ENCODE data around the gene SMG5. TPM values are rescaled to one million over a fixed set of nuclear protein-coding genes. Genes with fewer than 3 reads are reported as not detected.

Gene SMG5
- total and polyA plus RNA-seq, 2 experiments from 2014 or later = 54.9 to 65.9 TPM

DNA sequence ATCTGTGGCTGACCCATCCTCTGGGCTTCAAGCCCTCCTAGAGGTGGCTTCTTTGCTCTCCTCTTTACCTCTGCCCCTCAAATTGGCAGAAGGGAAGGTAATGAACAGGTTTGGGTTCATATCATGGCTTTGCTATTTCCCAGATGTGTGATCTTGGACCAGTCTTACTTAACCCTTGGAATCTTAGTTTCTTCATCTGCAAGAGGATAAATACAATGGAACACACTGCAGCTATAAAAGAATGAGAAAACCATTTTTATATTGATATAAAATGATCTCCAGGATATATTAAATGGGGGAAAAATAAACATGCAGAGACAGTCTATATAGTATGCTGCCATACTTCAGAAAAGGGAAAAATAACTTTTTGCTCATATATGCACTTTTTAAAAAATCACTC lies 7.2 kb upstream of the SMG5 start:
- Histone ChIP-seq H3K9me3 (ENCODE audit: low read depth) (no peaks in the 10 kb centered on the region), H3K4me1 (ENCODE audit: insufficient read depth) (peaks cover 23% of the 10 kb centered on the region), H4K20me1 (ENCODE audit: insufficient read depth, poor library complexity, severe bottlenecking) (no peaks in the 10 kb centered on the region), H3K4me3 (no peak overlapping the region), H3K27me3 (no peaks in the 10 kb centered on the region), H3K27ac (no peak overlapping the region), H3K36me3 (replicated peaks; ENCODE audit: insufficient read depth, low read depth) (no peaks in the 10 kb centered on the region), H2AFZ (no peak overlapping the region), H3K9me2 (replicated peaks; ENCODE audit: insufficient read depth) (no peaks in the 10 kb centered on the region), H3K4me2 (no peak overlapping the region), H3K79me2 (peaks cover 26% of the 10 kb centered on the region)
- TF ChIP-seq, protein P1, sequence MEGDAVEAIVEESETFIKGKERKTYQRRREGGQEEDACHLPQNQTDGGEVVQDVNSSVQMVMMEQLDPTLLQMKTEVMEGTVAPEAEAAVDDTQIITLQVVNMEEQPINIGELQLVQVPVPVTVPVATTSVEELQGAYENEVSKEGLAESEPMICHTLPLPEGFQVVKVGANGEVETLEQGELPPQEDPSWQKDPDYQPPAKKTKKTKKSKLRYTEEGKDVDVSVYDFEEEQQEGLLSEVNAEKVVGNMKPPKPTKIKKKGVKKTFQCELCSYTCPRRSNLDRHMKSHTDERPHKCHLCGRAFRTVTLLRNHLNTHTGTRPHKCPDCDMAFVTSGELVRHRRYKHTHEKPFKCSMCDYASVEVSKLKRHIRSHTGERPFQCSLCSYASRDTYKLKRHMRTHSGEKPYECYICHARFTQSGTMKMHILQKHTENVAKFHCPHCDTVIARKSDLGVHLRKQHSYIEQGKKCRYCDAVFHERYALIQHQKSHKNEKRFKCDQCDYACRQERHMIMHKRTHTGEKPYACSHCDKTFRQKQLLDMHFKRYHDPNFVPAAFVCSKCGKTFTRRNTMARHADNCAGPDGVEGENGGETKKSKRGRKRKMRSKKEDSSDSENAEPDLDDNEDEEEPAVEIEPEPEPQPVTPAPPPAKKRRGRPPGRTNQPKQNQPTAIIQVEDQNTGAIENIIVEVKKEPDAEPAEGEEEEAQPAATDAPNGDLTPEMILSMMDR (IDR thresholded peaks at IDR 0.05; ENCODE audit: poor library complexity) = no peak
- TF ChIP-seq EZH2 (IDR thresholded peaks at IDR 0.05; ENCODE audit: borderline replicate concordance) (no peak), EZH2phosphoT487 (IDR thresholded peaks at IDR 0.05; ENCODE audit: low read depth, severe bottlenecking, unreplicated experiment) (no peak)
- DNase-seq (ENCODE audit: low spot score) = no peak

DNA sequence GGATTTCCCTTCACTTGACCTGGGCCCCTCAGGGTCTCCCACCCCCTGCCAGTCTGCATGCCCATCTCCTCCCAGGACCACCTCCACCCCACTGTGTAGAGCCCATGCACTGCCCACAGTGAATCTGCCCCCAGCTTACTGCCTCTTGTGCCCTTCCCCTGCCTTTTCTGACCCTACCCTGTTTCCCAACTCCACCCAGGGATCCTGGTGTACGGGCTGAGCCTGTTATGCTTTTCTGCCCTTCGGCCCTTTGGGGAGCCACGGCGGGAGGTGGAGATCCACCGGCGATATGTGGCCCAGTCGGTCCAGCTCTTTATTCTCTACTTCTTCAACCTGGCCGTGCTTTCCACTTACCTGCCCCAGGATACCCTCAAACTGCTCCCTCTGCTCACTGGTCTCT lies 3.4 kb upstream of the SMG5 start:
- no peak for DNase-seq (ENCODE audit: low spot score)
- no peaks in the 10 kb centered on the region for H3K9me3 ChIP-seq (ENCODE audit: low read depth)
- H4K20me1 ChIP-seq (ENCODE audit: insufficient read depth, poor library complexity, severe bottlenecking) = peaks cover 3% of the 10 kb centered on the region
- H3K4me2 ChIP-seq = no peak overlapping the region
- no peak overlapping the region for H3K4me3 ChIP-seq
- 94% methylated on average over 8 of the region's 8 CpGs for WGBS (ENCODE audit: low lambda C conversion rate, missing lambda C conversion rate)
- no peak overlapping the region for H2AFZ ChIP-seq
- no peaks in the 10 kb centered on the region for H3K27me3 ChIP-seq
- H3K9me2 ChIP-seq (replicated peaks; ENCODE audit: insufficient read depth) = no peaks in the 10 kb centered on the region
- H3K4me1 ChIP-seq (ENCODE audit: insufficient read depth) = peaks cover 19% of the 10 kb centered on the region
- H3K36me3 ChIP-seq (replicated peaks; ENCODE audit: insufficient read depth, low read depth) = no peaks in the 10 kb centered on the region
- no peak overlapping the region for H3K27ac ChIP-seq
- H3K79me2 ChIP-seq = peaks cover 33% of the 10 kb centered on the region
- no peak for TF ChIP-seq EZH2phosphoT487 (IDR thresholded peaks at IDR 0.05; ENCODE audit: low read depth, severe bottlenecking, unreplicated experiment)
- no peak for TF ChIP-seq EZH2 (IDR thresholded peaks at IDR 0.05; ENCODE audit: borderline replicate concordance)
- TF ChIP-seq, protein P1 (IDR thresholded peaks at IDR 0.05; ENCODE audit: poor library complexity) = no peak

DNA sequence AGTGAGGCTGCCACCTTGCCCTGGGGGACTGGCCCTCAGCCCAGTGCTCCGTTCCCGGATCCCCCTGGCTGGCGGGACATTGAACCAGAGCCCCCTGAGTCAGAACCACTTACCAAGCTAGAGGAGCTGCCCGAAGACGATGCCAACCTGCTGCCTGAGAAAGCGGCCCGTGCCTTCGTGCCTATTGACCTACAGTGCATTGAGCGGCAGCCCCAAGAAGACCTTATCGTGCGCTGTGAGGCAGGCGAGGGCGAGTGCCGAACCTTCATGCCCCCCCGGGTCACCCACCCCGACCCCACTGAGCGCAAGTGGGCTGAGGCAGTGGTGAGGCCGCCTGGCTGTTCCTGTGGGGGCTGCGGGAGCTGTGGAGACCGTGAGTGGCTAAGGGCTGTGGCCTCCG lies 2.8 kb upstream of the SMG5 start:
- DNase-seq (ENCODE audit: low spot score) = no peak
- H3K4me2 ChIP-seq = no peak overlapping the region
- TF ChIP-seq EZH2 (IDR thresholded peaks at IDR 0.05; ENCODE audit: borderline replicate concordance) (no peak), EZH2phosphoT487 (IDR thresholded peaks at IDR 0.05; ENCODE audit: low read depth, severe bottlenecking, unreplicated experiment) (no peak)
- TF ChIP-seq, protein P1 (IDR thresholded peaks at IDR 0.05; ENCODE audit: poor library complexity) = no peak

DNA sequence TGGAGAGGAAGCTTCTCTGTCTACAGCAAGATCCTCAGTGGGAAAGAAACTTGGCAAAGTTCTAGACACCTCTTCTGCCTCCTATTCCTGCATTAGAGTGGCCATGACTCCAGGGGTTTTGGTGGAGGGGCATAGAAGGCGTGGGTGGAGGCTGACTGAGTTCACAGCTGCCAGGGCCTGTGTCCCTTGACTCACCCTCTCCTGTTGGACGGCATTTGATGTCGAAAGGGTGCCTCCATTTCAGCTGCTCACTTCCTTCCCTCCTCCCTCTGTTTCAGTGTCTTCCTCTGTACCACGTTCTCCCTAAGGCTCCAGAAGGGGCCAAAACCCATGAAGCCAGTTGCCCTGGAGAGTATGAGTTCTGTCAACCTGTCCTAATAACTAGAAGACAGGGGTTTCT lies 2.1 kb upstream of the SMG5 start:
- H3K9me2 ChIP-seq (replicated peaks; ENCODE audit: insufficient read depth) = no peaks in the 10 kb centered on the region
- peaks cover 38% of the 10 kb centered on the region for H3K79me2 ChIP-seq

More for the DNA sequence above, 2.8 kb upstream of the SMG5 start:
- no peaks in the 10 kb centered on the region for H3K9me3 ChIP-seq (ENCODE audit: low read depth)
- H3K36me3 ChIP-seq (replicated peaks; ENCODE audit: insufficient read depth, low read depth) = no peaks in the 10 kb centered on the region
- 96% methylated on average over 21 of the region's 21 CpGs for WGBS (ENCODE audit: low lambda C conversion rate, missing lambda C conversion rate)
- no peak overlapping the region for H2AFZ ChIP-seq
- H3K27me3 ChIP-seq = no peaks in the 10 kb centered on the region
- H3K79me2 ChIP-seq = peaks cover 38% of the 10 kb centered on the region
- peaks cover 17% of the 10 kb centered on the region for H3K4me1 ChIP-seq (ENCODE audit: insufficient read depth)
- H3K9me2 ChIP-seq (replicated peaks; ENCODE audit: insufficient read depth) = no peaks in the 10 kb centered on the region
- H4K20me1 ChIP-seq (ENCODE audit: insufficient read depth, poor library complexity, severe bottlenecking) = peaks cover 9% of the 10 kb centered on the region
- H3K4me3 ChIP-seq = no peak overlapping the region
- no peak overlapping the region for H3K27ac ChIP-seq

More for the DNA sequence above, 2.1 kb upstream of the SMG5 start:
- Histone ChIP-seq H3K4me1 (ENCODE audit: insufficient read depth) (peaks cover 17% of the 10 kb centered on the region), H3K4me3 (no peak overlapping the region), H4K20me1 (ENCODE audit: insufficient read depth, poor library complexity, severe bottlenecking) (peaks cover 12% of the 10 kb centered on the region), H3K27ac (peak overlapping the region; percentile 14), H3K9me3 (ENCODE audit: low read depth) (no peaks in the 10 kb centered on the region), H3K36me3 (replicated peaks; ENCODE audit: insufficient read depth, low read depth) (no peaks in the 10 kb centered on the region), H3K27me3 (no peaks in the 10 kb centered on the region), H3K4me2 (peak overlapping the region; percentile 76), H2AFZ (no peak overlapping the region)
- DNase-seq (ENCODE audit: low spot score) = no peak
- TF ChIP-seq, protein P1 (IDR thresholded peaks at IDR 0.05; ENCODE audit: poor library complexity) = no peak
- TF ChIP-seq EZH2phosphoT487 (IDR thresholded peaks at IDR 0.05; ENCODE audit: low read depth, severe bottlenecking, unreplicated experiment) (no peak), EZH2 (IDR thresholded peaks at IDR 0.05; ENCODE audit: borderline replicate concordance) (no peak)
- WGBS (ENCODE audit: low lambda C conversion rate, missing lambda C conversion rate) = 82% methylated on average over 4 of the region's 4 CpGs
